ENCODE results near the gene MPZL2.

MPZL2 gene

DNA sequence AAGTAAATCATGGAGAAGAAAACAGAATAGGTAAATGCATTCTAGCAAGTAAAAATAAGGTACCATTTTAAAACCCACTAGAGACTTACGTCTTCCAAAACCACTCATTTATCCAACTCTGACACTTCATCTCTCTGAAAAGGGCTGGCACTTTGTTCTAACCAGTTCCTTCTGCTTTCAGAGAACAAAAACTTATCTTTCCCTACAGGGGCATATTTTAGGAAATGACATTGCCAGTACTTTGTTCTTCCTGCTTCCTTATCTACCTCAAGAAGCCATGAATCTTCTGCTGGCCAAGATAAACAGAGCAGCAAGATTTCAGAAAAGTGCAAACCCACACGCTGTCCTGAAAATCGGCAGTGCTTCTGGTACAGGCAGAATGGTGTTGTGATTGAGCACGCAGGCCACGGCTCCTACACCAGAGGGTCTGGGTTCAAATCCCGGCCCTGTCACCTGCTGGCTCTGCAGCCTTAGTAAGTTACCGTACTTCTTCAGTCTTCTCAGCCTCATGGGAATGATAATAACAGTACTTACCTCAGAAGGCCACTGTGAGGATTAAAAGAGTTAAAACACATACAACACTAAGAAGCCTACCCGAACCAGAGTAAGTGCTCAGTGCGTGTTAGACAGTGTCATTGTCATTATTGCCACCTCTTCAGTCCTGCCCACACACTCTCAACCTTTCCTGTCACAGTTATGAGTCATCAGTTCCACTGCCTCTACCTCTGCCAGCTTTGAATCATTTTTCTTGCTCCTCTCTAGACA is 22.9 kb downstream of the MPZL2 start:
- no peak for DNase-seq

DNA sequence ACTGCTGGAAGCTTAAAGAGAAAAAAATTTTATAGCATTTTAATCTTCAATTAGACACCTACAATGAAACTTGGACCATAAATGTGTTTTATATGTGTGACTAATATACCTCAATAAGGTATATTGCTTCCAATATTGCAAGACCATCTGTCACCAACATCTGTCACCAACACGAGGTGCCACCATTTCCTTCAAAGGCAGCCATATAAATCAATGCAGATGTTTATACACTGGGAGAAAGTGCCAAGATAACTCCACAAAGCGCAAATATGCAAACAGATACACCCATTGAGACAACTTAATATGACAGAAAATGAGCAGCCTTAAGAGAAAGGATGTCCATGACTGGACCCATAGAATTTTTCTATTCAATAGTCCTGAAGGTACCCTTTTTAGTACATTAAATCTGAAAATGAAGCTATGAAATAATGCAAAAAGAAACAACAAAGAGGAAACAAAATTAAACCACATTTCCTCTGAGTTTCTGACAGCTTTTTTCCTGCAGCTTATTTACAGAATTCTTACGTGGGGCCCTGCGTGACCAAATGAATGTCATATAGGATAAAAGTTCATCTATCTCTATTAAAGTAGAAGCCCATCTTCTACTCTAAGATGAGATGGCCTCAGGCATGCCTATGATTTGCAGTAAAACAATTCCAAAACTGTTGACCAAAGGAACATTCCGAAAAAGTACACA is 24.4 kb downstream of the MPZL2 start:
- DNase-seq, result no peak

DNA sequence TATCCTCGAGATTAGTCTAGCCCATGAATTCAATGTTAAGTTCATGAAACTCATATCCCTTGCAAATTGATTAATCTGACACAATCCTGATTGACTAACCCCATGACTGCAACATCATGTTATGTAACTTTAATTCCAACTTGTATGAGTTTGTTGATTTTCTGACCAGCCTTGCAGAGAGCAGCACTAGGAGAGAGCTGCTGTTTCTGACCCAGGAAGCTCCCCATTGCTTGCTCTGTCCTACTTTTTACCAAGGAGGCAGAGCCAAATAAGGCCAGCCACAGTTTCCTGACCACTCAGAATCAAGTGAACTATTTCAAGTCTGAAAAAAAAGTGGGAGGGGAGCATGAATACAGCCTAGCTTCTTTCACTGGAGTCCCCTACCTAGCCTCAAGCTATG is 25.2 kb downstream of the MPZL2 start:
- DNase-seq, result no peak

DNA sequence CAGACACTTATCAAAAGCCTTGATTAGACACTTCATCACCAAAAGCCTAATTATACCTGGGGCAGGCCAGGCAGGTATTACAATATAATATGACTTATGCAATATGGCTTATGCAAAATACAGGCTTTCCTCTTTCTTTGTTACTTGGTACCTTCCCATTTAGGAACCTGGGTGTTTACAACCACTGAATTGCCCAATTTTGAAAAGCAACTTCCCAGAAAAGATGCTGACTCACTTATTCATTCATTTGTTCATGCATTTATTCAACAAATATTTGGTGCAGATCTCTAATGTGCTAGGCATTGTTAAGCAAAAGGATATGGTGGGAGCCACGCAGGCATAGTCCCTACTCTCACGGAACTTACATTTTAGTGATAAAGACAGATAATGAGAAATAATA is 25.7 kb downstream of the MPZL2 start:
- DNase-seq, result no peak

DNA sequence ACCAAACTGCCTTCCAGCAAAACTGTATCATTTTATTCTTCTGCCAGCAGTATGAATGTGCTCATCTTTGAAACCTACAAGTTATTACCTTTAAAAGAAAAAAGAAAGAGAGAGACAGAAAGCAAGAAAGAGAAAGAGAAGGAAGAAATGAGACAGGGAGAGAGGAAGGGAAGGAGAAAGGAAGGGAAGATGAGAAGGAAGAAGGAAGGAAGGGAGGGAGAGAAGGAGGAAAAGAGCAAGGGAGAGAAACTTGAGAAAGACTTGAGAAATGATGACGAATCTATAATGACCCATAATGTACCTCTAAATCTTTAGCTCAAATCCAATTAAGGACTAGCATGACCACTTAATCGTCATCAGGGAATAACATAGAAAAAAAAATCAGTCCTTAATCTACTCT is 27.9 kb downstream of the MPZL2 start:
- no peak for DNase-seq

DNA sequence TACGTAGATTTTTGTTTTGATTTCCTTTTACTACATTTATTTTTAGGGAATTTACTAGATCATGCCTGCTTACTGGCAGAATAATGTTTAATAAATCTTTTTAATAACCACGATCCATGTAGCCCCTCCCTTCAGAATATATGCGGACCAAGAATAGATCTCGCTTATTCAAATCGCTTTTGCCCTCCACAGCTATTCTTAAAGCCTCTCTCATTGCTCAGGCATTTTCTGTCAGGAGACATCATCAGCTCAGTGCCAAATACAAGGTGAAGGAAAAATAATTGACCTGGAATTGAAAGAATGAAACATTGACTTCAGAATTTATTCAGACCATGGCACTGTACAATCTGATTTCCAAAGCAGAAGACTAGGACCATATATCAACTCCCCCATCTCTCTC is 29.3 kb downstream of the MPZL2 start:
- DNase-seq, result no peak

DNA sequence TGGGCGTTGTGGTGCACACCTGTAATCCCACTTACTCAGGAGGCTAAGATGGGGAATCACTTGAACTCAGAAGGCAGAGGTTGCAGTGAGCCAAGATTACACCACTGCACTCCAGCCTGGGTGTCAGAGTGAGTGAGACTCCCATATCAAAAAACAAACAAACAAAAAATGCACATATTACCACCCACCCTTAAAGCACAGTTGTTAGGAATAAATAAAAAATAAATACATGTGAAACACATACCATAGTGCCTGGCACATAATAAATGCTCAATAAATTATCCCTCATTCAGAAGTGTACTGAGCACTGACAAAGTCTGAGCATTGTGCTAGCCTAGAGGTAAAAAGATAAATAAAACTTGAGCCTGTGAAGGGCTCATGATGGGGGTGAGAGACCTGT is 30.2 kb downstream of the MPZL2 start:
- DNase-seq, result no peak

DNA sequence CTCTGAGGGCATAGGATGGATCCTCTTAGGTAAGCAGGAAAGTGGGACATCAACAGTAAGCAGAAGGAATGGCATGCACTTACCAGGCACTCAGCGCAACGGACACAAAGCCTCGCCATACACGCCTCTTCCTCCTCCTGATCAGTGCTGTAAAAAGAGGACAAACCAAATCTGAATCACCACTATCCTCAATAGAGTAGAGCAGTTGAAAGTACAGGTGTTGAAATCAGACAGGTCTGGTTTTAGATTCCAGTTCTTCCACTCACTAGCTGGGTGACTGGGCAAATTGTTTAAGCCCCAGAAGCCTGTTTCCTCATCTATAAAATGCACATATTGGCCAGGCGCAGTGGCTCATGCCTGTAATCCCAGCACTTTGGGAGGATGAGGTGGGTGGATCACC is 30.7 kb downstream of the MPZL2 start:
- no peak for DNase-seq

DNA sequence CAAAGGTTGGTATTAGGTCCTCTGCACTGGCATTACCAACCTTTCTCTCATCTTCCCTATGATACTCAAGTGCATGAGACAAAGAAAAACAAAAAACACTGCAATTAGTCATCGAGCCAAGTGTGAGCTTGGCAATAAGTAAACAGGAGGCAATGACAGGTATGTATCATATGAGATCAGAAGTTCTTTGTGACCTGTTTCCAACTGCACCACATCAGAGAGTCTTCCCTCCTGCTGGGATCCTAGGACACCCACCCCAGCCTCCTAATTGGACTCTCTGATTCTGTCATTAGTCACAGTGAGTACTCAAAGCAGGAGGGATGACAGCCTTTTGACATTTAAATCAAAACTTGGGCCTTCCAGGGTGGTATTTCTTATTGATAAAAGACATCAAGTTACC is 31.4 kb downstream of the MPZL2 start:
- no peak for DNase-seq

DNA sequence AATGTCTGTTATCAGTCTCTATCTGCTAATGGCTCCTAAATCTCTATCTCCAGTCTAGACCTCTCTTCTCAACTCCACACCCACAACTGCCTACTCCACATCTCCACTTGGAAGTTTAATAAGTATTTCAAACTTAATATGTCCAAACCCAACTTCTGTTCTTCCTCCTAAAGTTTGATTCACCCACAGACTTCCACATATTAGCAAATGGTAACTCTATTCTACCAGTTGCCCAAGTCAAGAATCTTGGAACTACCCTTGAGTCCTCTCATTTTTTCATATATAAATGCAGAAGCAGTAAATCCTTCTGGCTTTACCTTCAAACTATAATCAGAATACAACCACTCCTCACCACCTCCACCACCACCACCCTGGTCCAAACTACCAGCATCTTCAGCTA is 32.6 kb downstream of the MPZL2 start:
- no peak for DNase-seq

DNA sequence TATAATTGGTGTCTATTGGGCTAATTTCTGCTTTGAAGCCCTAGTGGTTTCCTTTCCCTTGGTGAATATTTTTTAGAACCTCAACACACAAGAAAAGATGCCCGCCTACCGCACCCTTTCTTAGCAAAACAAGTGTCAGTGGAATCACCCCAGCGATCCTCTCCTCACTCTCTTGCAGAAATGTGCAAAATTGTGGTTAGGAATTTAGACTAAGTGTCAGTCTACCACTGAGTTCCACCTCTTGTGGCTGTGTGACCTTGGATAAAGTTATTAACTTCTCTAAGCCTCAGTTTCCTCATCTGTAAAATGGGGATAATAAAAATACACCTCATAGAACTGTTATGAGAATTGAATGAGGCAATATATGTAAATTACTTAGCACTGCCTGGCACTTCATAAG is 34.0 kb downstream of the MPZL2 start:
- no peak for DNase-seq

DNA sequence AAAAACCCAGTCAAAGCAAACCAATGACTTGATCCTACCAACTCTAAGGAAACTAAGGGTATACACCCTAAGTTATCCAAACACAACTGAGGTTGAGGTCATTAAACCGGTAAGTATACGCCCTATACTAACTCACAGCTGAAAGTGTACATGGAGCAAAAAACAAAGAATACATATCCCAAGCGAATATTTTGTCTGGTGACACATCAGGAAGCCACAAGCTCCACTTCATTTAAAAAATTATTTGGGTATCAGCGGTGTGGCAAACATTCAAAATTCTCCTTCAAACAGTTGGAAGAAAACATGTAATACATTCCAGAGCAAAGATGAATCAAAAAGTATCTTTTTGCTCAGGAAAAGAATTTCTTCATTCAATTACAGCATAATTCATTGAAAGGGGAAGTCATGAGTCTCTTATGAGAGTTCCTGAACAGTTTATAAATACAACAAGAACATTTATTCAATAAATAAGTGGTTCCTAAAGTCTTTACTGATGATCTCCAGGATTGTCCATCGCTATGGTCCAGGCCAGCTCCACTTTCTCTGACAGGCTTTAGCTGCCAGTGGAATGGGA is 34.7 kb downstream of the MPZL2 start:
- no peak for DNase-seq

DNA sequence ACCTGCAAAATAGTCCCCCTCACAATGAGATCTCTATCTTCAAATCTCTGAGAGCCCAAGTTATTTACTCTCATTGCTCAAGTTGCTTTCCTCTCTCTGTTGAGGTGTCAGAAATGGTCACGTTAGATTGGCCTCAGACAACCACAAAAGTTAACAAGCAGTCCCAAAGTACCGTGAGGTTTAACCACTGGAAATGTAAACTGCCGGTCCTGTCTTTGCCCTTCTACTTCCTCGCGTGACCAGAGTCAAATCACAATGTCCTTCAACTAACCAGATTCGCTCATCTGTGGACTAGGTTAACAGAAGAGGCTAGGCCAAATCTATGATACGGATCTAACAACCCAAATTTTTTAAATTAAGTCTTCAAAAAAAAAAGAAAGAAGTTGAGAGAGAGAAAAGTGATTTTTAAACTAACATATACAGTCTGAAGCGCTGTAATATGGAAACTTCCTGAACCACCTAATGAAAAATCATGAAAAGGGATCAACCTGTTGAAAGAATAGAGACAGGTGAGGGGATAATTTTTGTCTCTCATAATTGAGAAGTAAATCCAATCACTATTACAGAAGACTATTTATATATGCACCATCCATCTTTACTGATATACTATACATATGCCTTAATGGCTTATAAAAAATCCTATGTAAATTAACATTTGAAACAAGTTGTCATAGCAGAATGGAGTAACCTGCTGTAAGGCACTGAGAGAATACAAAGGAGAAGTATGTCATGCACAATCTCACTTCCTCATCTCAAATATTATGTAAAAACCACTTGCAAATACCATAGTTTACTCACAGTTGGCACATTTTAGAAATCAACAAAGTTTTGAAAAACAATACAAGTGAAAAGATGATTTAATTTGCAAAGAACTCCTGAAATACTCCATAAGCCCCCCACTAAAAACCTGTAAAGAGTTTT is 36.0 kb downstream of the MPZL2 start:
- no peak for DNase-seq

DNA sequence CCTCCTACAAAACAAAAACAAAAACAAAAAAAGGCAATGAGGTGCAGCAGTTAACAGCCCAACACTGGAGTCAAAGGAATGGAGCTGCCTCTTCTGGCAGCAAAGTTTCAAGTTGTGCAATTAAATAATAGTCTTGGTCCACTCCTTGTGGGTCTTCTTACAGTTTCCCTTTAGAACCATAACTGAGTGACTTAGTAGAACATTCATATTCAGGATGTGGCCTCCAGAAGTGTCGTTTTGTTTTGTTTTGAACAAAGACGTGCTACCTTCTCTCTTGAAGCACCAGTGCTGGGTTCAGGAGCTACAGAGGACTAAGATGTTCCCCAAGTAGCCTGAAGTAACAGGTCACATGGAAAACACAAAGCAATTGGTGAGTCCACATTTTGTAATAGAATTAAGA is 37.3 kb downstream of the MPZL2 start:
- DNase-seq, result no peak

DNA sequence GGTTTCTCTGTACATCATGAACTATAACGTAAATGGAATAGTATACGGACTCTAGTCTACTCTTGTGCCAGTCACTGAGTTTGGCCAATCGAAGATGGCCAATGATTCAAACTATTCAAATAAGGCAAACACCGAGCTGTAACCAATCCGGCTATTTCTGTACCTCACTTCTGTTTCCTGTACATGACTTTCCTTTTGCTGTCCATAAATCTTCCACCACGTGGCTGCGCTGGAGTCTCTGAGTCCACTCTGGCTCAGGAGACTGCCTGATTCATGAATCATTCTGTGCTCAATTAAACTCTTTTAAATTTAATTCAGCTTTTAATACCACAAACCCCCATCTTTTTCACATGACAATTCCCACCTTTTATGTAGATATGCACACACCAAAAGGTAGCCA is 37.8 kb downstream of the MPZL2 start:
- DNase-seq, result no peak

DNA sequence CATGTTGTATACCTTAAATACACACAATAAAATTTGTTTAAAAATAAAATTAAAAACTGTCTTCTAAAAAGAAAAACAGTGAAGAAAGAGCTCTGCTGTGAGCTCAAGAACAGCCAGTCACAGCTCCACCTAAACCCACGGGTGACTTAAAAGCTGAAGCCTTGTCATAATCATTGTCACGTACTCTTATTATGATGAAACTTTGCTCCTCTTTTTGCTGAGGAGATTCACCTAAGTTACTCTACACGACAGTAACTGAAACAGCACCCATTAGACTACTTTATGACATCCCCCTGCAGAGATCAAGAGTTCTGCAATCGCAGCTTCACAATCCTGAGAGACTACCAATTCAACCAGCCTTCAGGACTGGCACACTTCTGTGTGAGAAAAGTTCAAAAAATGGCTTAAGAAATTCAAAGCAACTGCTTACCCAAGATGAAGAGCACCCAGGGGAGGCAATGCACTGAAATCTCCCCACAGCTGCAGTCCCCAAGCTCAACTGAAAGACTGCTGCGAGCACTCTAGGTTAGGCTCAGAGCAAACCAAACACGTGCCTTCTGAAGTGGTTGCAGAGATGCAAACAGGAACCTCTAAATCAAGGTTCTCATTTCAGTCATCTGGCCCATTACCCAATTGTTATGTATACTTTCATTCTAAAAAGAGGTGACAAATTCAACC is 39.4 kb downstream of the MPZL2 start, which contains the start of gene JAML:
JAML (minus strand) TSS at position 501 of the 678 bp plus-strand sequence. CDS start 10,145 bp downstream, outside the sequence.
- DNase-seq, result no peak

DNA sequence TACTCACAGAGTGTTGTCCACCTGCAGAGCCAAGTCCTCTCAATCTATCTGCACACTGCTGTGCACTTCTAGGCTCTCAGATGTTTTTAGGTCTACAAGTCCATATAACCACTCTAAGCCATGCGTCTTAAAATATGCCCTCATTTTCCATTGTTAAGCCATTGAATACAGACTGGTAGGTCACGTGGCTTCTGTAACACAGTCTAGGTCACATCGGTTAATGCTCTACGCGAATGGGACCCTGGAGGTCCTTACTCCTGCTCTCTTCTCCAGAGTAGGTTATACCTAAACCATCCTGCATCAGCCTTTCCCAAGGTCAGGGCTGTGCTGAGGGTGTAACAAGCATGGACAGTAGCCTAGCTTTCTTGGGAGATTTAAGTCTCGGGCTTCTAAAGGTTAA is 40.1 kb downstream of the MPZL2 start:
- DNase-seq, result no peak

DNA sequence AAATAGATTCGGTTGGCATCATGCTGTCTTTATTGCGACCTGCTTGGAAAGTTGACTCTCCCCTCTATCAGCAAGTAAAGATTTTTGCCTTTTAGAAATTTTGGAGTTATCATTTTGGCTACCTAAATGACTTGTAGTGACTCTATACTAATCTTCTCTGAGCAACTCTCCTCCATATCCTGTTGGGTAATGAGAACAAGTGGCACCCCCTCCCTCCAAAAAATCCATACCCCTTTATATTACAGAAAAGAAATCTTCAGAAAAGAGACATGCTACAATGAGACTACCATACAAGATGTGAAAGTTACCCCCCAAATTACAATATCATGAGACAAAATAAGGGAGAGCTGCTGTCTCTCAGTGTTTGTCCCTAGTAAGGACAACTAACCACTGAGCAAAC is 40.5 kb downstream of the MPZL2 start:
- DNase-seq, result no peak

DNA sequence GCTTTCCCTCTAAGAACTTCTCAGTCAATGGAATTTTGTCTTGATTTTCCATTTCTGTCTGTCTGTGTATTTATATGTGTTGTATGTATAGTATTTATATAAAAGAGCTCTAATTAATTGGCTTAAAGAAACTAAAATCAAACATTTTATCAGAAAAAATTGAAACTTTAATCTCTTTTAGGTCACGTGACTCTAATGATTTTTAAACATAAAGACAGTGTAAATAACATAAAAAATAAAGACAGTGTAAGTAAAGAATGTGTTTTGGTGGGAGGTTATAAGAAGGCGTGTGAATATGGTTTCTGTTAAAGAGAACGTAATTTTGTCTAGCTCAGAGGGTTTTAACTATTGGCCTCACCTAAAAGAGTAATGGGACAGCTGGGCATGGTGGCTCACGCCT is 41.7 kb downstream of the MPZL2 start:
- no peak for DNase-seq

DNA sequence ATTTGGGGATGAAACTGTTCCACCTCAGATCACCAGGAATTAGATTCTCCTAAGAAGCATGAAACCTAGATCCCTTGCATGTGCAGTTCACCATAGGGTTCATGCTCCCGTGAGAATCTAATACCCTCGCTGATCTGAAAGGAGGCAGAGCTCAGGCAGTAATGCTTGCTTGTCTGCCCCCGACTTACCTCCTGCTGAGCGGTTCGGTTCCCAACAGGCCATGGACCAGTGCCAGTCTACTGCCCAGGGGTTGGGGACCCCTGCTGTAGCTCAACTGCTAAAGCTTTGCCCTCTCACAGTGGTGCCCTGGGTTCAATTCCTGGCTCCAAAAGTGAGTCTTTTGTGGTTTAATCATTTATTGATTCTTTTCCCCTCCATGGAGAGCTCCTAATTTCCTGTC is 42.7 kb downstream of the MPZL2 start:
- DNase-seq, result no peak

DNA sequence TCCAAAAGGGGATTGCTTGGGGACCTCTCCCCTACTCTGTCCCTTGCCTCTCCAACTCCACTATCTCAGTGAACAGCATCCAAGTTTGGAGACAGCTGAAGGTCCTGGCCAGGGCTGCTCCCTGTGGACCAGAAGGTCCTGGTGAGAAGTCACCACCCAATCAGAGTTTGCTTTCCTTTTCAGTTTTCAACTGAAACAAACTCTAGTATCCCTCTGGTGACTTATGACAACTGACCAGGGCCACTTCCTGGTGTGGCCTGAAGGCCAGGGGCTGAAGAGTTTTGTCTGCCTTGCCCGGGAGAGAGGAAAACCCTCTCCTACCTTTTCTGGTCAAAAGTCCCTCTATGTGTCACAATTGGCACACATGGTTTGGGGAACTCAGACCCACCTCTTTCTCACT is 44.4 kb downstream of the MPZL2 start:
- no peak for DNase-seq

DNA sequence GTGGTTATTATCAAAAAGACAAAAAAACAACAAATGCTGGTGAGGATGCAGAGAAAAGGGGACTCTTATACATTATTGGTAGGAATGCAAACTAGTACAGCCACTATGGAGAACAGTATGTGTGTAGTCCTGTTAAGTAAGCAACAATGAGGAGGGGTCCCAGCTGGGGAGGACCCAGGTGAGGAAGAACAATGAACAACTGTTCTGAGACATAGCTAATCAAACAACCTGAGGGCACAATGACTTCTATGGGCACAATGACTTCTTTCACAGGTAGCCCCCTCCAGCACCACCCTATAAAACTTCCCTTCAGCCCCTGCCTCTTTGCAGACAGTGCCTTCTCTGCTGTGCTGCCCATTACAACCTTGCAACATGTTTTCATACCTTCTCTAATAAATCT is 44.9 kb downstream of the MPZL2 start:
- DNase-seq, result no peak

DNA sequence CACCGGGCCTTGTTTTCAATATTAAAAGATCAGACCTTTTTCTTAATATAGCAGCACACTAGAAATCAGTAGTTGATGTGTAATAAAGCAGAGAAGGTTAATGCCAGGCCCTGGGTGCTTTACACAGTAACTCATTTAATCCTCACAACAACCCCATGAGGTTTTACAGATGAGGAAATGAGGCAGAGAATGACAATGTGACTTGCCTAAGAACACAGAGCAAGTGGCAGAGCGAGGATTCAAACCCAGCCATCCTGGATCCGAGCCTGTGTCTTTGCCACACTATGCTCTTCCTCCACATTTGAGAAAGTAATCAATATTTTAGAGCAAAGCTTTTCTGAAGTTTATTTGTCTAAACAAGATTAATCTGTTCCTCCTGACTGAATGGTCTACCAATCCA is 46.5 kb downstream of the MPZL2 start:
- no peak for DNase-seq
